GM19372 (cell line): ENCODE measurements around the gene ACP1.

ENCODE experiments used
- ATAC-seq: cut with Tn5 transposase; IDR thresholded peaks from one replicate; pipeline ENCODE4 v1.9.1; 2021; ENCODE audit warnings: mild to moderate bottlenecking, low read depth, moderate library complexity; ENCODE audit not compliant: unreplicated experiment

ACP1 gene

GRCh38 chr2:279956-280649, 15.4 kb downstream of the ACP1 start:
- no peak for ATAC-seq

GRCh38 chr2:280650-281110, 15.9 kb downstream of the ACP1 start:
- no peak for ATAC-seq

GRCh38 chr2:281381-281780, 16.6 kb downstream of the ACP1 start:
- ATAC-seq: no peak

GRCh38 chr2:282371-283263, 17.9 kb downstream of the ACP1 start:
- no peak for ATAC-seq

- no peak for ATAC-seq
These were observed 19.4 kb downstream of the ACP1 start for GRCh38 chr2:283996-284794.

- ATAC-seq: no peak
These were observed 20.2 kb downstream of the ACP1 start for GRCh38 chr2:284896-285492.

- no peak for ATAC-seq
These were observed 20.8 kb downstream of the ACP1 start for GRCh38 chr2:285531-285930.

- ATAC-seq: no peak
These were observed 21.3 kb downstream of the ACP1 start for GRCh38 chr2:286035-286434.

GRCh38 chr2:286774-287392, 22.1 kb downstream of the ACP1 start:
- ATAC-seq: no peak

GRCh38 chr2:287471-287885, 22.7 kb downstream of the ACP1 start:
- peak; percentile 44 for ATAC-seq

GRCh38 chr2:287911-288757, 23.4 kb downstream of the ACP1 start, which contains the start of gene ALKAL2:
ALKAL2 (minus strand) TSS chr2:288091; CDS start chr2:287835, 256 bp downstream.
- peak; percentile 17 for ATAC-seq

- no peak for ATAC-seq
These were observed 24.1 kb downstream of the ACP1 start for GRCh38 chr2:288758-289361.

- no peak for ATAC-seq
These were observed 24.8 kb downstream of the ACP1 start for GRCh38 chr2:289362-290089.

- ATAC-seq: no peak
These were observed 25.5 kb downstream of the ACP1 start for GRCh38 chr2:290090-290722.

GRCh38 chr2:295090-295489, 30.3 kb downstream of the ACP1 start:
- ATAC-seq: no peak

GRCh38 chr2:296354-296753, 31.6 kb downstream of the ACP1 start:
- ATAC-seq: no peak

- no peak for ATAC-seq
These were observed 40.6 kb downstream of the ACP1 start for GRCh38 chr2:305366-305765.
